Stomach (tissue), 4 donors: ENCODE results near the gene SFMBT1.

Experiments
- EP300 ChIP-seq: sonication (generic); formaldehyde crosslinking; IDR thresholded peaks from one replicate; pipeline ENCODE4 v1.6.1; 2017; ENCODE audit warnings: antibody characterized with exemption
- POLR2A ChIP-seq, 4 donors: fragments of 450-650 bp; IDR thresholded peaks; one replicate each; pipeline ENCODE4 v1.6.1; 2016; ENCODE audit warnings: antibody characterized with exemption in 4 of 4, control low read depth in 2 of 4, mild to moderate bottlenecking in 1 of 4, moderate library complexity in 1 of 4
- POLR2AphosphoS5 ChIP-seq, 3 donors: sonication (generic); formaldehyde crosslinking; IDR thresholded peaks; one replicate each; pipeline ENCODE4 v1.6.1; 2016; ENCODE audit warnings: antibody characterized with exemption in 3 of 3
- TF ChIP-seq, protein P1 (sequence below), 7 experiments: fragments of 450-650 bp in 4 of 7; fragments of 200-600 bp in 3 of 7; sonication (generic) in 3 of 7; IDR thresholded peaks; one replicate each; pipeline ENCODE4 v1.5.1; 2016 to 2019; ENCODE audit warnings: antibody characterized with exemption in 7 of 7, control low read depth in 2 of 7, mild to moderate bottlenecking in 1 of 7

DNA sequence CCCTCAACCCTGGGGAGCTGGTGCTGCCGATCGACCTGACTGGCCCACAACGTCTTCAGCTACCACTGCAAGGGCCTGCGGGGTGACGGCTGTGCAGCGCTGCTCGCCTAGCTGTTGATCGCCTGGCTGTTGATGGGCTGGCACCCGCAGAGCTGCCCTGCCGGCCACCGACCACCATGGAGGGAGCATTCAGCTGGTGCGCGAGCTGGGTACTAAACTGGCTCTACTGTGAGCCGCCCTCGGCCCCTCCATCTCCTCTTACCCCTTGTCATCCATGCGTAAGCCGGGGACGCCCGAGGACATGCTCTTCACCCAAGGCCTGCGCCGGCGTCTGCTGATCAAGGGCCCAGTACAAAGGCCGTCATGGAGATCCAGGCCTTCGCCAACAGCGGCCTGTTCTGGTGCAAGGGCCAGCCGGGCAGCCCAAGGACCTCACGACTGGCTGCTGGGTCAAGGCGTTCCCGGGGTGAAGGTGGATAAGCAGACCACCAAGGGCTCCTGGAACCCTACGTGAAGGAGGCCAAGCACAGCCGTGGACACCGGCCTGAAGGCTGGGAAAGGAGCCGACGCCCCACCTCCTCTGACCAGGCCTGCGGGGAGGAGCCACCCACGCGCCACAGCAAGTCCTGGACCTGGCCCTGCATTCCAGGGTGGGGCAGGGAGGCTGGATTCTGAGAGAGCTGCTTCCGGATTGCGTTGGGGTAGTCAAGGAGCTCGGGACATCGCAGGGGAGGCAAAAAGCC lies 46.9 kb downstream of the SFMBT1 start:
- TF ChIP-seq POLR2A (IDR thresholded peaks at IDR 0.05) = no peak
- TF ChIP-seq, protein P1, sequence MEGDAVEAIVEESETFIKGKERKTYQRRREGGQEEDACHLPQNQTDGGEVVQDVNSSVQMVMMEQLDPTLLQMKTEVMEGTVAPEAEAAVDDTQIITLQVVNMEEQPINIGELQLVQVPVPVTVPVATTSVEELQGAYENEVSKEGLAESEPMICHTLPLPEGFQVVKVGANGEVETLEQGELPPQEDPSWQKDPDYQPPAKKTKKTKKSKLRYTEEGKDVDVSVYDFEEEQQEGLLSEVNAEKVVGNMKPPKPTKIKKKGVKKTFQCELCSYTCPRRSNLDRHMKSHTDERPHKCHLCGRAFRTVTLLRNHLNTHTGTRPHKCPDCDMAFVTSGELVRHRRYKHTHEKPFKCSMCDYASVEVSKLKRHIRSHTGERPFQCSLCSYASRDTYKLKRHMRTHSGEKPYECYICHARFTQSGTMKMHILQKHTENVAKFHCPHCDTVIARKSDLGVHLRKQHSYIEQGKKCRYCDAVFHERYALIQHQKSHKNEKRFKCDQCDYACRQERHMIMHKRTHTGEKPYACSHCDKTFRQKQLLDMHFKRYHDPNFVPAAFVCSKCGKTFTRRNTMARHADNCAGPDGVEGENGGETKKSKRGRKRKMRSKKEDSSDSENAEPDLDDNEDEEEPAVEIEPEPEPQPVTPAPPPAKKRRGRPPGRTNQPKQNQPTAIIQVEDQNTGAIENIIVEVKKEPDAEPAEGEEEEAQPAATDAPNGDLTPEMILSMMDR (IDR thresholded peaks at IDR 0.05) = no peak
- TF ChIP-seq EP300 = no peak
- TF ChIP-seq POLR2AphosphoS5 (IDR thresholded peaks at IDR 0.05) = no peak
